ENCODE measurements around the gene LGSN. TPM values are rescaled to one million over a fixed set of nuclear protein-coding genes. Genes with fewer than 3 reads are reported as not detected.

Gene LGSN
- total and polyA plus RNA-seq, 2 of the 13 experiments (the other 11 are each of a cell fraction or from before 2014, with no cell fraction given), result 0.13 to 0.63 TPM

DNA sequence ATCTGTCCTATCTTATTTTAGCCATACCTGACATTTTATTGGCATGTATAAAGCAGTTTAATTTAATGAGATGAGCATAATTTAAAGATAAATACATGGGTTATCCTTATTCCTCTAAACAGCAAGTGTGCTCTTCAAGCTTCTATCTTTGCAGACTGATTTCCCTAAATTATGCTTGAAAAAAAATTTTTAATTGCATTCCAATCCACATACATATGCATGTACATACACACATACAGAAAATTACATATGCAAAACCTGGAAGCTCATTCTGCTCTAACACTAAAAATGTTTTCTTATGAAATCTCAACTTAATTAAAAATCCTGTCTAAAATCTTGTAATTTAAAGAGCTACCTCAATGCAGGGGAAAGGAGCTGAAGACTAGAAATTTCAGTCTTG lies 73.2 kb downstream of the LGSN start (continued):
- TF ChIP-seq TRAFD1 (CRISPR knock-in tag; IDR thresholded peaks at IDR 0.05; ENCODE audit: borderline replicate concordance), result no peak
- TF ChIP-seq KLF9 (CRISPR knock-in tag; IDR thresholded peaks at IDR 0.05; ENCODE audit: low read depth), result no peak
- no peak for TF ChIP-seq TCF7L2 (IDR thresholded peaks at IDR 0.05; ENCODE audit: low read depth, low read length)
- no peak for TF ChIP-seq ATM (IDR thresholded peaks at IDR 0.05; ENCODE audit: borderline replicate concordance)
- TF ChIP-seq ZNF292 (CRISPR knock-in tag; IDR thresholded peaks at IDR 0.05; ENCODE audit: borderline replicate concordance, low read depth), result no peak

- H3K79me2 ChIP-seq (ENCODE audit: insufficient read depth, low read length), result no peaks in the 10 kb centered on the region
- 0% methylated on average over 1 of the region's 1 CpG for WGBS (ENCODE audit: low lambda C conversion rate)
- no TSS peak for BruUV-seq (replicated peaks)
- POLR2A ChIA-PET, result no interaction called here
- H3K27ac ChIP-seq (ENCODE audit: extremely low read length, insufficient read depth, low read length), result no peak overlapping the region
- intact Hi-C loops (cut with micrococcal nuclease; ENCODE audit: unreplicated experiment) (no loop called here), in situ Hi-C loops (cut with HindIII; ENCODE audit: extremely low pct_ligation_motif_present, low pct_unique_long_range_greater_than_20kb) (no loop called here)
- CTCF ChIA-PET (ENCODE audit: low intra/inter-chr PET ratio, low total read pairs), result no interaction called here
- H4K20me1 ChIP-seq (ENCODE audit: insufficient read depth, low read length), result no peaks in the 10 kb centered on the region
- no peaks in the 10 kb centered on the region for H3K9me3 ChIP-seq (ENCODE audit: low read length)
- H3K27me3 ChIP-seq (ENCODE audit: control insufficient read depth in 1 of 2, insufficient read depth in 2 of 2, low read length in 2 of 2), result no peaks in the 10 kb centered on the region
- no peak overlapping the region for H3K9ac ChIP-seq (ENCODE audit: insufficient read depth, low read depth, low read length)
- H3K36me3 ChIP-seq (replicated peaks in 1 of 2; ENCODE audit: control insufficient read depth in 1 of 2, insufficient read depth in 2 of 2, low read length in 2 of 2), result no peaks in the 10 kb centered on the region
- peak; percentile 64 for FAIRE-seq
- H2AFZ ChIP-seq (ENCODE audit: low read length), result no peak overlapping the region
- DNase-seq (ENCODE audit: low spot score), result peak; percentile 40
- H3K4me1 ChIP-seq (ENCODE audit: insufficient read depth, low read length), result 0 out of 2 replicates have a peak, but pooled peaks cover 4% of the 10 kb centered on the region
- peak; percentile 95 for ATAC-seq
- no peak overlapping the region for H3K4me2 ChIP-seq (ENCODE audit: low read depth, low read length)
- H3K4me3 ChIP-seq (replicated peaks in 1 of 3; ENCODE audit: insufficient read depth in 1 of 3, low read depth in 2 of 3, low read length in 3 of 3), result no peak overlapping the region
- TF ChIP-seq U2AF2 (IDR thresholded peaks at IDR 0.05; ENCODE audit: low read depth, low read length), result no peak
- TF ChIP-seq ZNF205 (CRISPR knock-in tag; IDR thresholded peaks at IDR 0.05), result no peak
- no peak for TF ChIP-seq ZNF234 (CRISPR knock-in tag; conservative IDR thresholded peaks at IDR 0.05)
- TF ChIP-seq, protein P1, sequence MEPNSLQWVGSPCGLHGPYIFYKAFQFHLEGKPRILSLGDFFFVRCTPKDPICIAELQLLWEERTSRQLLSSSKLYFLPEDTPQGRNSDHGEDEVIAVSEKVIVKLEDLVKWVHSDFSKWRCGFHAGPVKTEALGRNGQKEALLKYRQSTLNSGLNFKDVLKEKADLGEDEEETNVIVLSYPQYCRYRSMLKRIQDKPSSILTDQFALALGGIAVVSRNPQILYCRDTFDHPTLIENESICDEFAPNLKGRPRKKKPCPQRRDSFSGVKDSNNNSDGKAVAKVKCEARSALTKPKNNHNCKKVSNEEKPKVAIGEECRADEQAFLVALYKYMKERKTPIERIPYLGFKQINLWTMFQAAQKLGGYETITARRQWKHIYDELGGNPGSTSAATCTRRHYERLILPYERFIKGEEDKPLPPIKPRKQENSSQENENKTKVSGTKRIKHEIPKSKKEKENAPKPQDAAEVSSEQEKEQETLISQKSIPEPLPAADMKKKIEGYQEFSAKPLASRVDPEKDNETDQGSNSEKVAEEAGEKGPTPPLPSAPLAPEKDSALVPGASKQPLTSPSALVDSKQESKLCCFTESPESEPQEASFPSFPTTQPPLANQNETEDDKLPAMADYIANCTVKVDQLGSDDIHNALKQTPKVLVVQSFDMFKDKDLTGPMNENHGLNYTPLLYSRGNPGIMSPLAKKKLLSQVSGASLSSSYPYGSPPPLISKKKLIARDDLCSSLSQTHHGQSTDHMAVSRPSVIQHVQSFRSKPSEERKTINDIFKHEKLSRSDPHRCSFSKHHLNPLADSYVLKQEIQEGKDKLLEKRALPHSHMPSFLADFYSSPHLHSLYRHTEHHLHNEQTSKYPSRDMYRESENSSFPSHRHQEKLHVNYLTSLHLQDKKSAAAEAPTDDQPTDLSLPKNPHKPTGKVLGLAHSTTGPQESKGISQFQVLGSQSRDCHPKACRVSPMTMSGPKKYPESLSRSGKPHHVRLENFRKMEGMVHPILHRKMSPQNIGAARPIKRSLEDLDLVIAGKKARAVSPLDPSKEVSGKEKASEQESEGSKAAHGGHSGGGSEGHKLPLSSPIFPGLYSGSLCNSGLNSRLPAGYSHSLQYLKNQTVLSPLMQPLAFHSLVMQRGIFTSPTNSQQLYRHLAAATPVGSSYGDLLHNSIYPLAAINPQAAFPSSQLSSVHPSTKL (CRISPR knock-in tag; IDR thresholded peaks at IDR 0.05), result no peak
- TF ChIP-seq KDM6A (CRISPR knock-in tag; IDR thresholded peaks at IDR 0.05; ENCODE audit: low read depth), result no peak
- no peak for TF ChIP-seq CBFB (CRISPR knock-in tag; IDR thresholded peaks at IDR 0.05)
- TF ChIP-seq ZNF609 (CRISPR knock-in tag; IDR thresholded peaks at IDR 0.05; ENCODE audit: borderline replicate concordance), result no peak
- TF ChIP-seq SALL1 (CRISPR knock-in tag; IDR thresholded peaks at IDR 0.05), result no peak
- no peak for TF ChIP-seq ZNF3 (CRISPR knock-in tag; IDR thresholded peaks at IDR 0.05)
These were observed 73.9 kb downstream of the LGSN start for GRCh38 chr6:63245909-63246308.

Data from HepG2 (cell line).